ENCODE results near the gene RAB21.
"Not testable (repeated sequence)": the region's sequence is repeated elsewhere in the genome, so short reads cannot be mapped to it uniquely, and the experiment has no call there.

RAB21 gene

DNA sequence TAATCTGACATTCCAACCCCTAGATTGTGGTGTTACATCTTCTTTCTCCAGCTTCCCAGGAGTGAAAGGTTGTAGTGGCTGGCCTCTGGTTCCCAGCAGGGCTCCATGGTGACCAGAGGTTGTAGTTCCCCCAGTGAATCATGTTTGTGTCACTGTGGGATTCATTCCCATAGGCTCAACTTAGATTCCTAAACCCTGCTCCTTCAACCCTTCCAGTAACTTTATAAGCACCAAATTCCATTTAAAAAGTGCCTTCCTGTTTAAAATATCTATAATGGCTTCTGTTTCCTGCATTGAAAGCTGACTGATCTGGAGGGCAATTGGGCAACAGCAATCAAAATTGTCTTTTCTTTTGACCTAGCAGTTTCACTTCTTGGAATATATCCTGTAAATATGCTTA, 44.4 kb downstream of the RAB21 start:
- DNase-seq: peak; percentile 34 to 49 (median 38)

GRCh38 chr12:71800177-71800576, 45.5 kb downstream of the RAB21 start:
- no peak for DNase-seq

DNA sequence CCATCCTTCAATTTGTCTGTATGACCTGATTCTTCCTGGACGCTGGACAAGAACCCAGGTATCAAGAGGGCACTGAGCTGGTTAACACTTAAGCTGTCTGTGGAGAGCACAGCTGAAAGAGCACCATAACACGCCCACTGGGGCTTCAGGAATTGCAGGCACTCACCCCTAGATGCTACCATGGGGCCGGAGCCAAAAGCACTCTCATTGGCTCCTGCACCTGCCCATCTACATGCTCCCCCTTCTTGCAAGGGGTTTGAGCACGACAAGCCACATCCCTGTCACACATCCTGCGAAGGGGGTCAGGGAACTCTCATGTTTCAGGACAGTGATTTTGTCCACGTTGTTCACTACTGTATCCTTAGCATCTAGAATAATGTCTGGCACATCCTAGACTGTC, 49.8 kb downstream of the RAB21 start:
- no peak for DNase-seq

DNA sequence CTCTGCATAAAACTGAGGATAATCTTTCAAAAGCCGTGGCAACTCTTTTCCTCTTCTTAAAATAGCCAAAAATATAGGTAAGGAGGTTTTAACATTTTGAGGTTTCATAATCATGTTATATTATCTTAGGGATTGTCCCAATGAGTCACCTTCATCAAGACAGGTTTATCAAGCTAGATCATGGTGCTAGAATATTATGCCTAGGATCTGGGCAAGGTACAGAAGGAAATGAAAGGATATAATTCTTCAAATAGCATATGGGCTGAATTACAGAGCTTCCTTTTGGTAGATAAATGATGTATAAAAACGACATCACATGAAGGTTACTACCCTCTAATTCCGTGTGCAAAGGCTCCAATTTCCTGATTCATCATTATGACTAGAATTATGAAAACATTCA, 56.3 kb downstream of the RAB21 start:
- DNase-seq: no peak

DNA sequence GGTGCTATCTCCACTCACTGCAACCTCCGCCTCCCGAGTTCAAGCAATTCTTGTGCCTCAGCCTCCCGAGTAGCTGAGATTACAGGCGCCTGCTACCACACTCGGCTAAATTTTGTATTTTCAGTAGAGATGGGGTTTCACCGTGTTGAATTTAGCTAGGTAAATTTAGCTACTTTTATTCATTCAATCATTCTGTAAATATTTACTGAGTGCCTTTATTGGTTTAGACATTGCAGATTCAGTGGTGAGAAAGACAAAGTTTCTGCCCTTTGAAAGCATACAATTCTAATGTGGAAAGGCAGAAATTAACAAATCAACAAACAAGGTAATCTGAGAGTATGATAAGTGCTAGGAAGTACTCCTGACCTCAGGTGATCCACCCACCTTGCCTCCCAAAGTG, 60.6 kb downstream of the RAB21 start:
- DNase-seq: not testable (repeated sequence)

GRCh38 chr12:71822088-71822487, 67.4 kb downstream of the RAB21 start:
- not testable (repeated sequence) for DNase-seq

DNA sequence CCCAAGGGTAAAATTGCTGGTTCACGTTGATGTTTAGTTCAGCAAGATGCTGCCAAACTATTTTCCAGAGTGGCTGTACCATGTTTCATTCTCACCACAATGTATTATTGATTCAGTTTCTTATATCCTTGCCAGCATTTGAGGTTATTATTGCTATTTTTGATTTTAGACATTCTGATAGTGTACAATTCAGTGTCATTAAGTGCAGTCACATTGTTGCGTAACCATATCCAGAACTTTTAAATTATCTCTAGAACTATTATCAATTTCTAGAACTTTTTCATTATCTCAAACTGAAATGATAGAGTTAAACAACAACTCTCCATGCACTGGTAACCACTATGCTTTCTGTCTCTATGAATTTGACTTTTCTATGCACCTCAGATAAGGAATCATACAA, 74.2 kb downstream of the RAB21 start:
- DNase-seq: no peak

- DNase-seq: no peak
These were observed 82.7 kb downstream of the RAB21 start for GRCh38 chr12:71837356-71837755.

DNA sequence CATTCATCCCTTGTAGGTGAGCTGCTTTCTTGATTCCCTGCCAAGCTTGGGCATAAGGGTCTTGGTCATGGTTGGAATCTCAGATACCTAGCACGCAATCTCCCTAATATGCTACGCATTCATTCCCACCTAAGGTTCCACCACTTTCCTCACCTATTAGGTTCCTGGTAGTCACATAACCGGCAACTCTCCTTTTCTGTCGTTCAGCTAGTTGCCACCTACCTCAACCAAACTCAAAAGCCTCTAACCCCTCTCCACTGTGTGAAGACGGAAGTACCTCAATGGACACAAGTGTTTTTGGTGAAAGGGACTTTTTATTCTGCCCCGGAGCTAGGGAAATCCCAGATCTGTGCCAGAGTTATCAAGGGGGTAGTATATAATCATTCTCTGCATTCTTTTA, 83.6 kb downstream of the RAB21 start:
- no peak for DNase-seq

DNA sequence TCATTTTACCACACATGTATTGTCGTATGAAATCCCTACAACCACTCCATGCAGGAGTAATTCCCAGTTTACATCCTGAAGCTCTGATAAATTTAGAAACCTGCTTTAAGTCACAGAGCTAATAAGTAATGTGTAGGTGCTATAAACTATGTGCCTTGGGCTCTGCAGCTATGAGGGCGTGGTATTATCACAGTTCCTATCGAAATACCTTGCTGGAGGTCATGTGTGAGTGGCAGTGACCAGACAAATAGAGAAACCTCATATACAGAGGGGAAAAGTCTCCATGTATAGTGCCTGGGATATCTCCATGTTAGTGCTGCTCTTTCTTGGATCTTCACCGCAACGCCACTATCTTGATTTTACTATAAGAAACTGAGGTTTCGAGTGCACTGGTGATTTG, 84.0 kb downstream of the RAB21 start:
- no peak for DNase-seq

DNA sequence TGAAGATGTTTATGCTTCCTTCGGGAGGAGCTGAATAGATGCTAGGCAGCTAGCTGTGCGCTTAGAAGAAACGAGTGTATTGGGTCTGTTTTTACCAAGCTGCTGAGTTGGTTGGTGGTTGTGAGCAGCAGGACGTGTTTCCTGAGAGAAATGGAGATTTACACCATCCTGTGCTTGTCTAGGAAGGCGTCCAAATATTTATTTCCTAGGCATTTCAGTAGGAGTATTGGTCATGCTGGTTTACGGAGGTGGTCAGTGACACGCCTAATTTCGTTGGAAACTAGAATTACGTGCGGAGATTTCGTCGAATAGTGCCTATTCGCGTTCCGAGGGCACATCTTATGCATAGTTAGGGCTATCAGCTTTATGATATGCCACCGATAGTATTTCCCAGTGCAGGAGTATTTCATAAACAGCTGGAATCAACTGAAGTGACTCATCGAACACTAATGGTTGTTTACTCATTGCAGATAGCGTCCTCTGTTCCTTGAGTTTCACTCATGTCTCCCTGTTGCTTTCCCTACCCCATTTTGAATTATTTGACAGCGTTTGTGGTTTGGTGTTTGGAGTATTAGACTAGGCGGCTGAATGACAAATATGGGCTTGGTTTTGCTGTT, 85.7 kb downstream of the RAB21 start:
- peak; percentile 64 to 89 (median 80) for DNase-seq

- peak; percentile 43 to 68 (median 55) for DNase-seq
These were observed 91.8 kb downstream of the RAB21 start for GRCh38 chr12:71846322-71846940.

GRCh38 chr12:71848212-71848611, 93.5 kb downstream of the RAB21 start:
- DNase-seq: peak in 1 of 3 donors; percentile 40

DNA sequence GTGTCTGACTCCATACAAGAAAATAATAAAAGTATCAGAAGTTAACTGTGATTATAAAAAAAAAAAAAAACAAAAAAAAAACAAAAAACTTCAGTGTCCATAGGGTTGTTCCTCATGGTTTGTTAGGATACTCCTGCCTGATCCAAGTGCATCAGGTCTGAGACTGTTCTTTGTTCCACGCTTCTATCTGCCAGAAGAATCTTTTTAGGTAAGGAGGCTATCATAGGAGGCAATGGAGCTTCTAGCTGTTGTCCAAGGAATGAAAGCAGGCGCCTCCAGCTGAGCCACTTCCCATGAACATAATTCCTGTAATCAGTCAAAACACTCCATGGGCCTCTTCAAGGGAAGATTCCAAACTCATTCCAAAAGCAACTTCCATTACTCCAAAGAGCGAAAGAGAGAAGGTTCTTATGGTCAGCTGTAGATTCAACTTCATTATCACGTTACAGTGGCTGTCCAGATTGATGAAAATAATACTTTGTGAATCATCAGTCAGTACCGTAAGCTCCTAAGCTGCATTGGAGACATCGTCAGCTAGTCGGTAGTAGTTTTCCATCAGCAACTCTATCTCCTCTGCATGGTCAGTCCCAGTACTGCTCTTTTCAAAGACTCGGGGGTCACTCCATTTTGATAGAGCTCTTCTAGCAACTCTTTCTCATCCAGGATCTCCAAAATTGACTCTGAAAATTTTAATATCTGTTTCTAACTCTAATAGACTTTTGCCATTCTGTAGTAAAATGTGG, 94.6 kb downstream of the RAB21 start:
- DNase-seq: no peak

Data from suppressor macrophage treated with lipopolysaccharide for 1 hour (primary cell).